GM19324 (cell line): ENCODE data around the gene ARHGEF12.

Experiments used
- ATAC-seq: cut with Tn5 transposase; IDR thresholded peaks from one replicate; pipeline ENCODE4 v1.9.1; 2021; ENCODE audit warnings: mild to moderate bottlenecking, moderate library complexity; ENCODE audit not compliant: unreplicated experiment, low FRiP score

The ARHGEF12 gene

GRCh38 chr11:120528749-120529148, 192.5 kb downstream of the ARHGEF12 start:
- no peak for ATAC-seq

- no peak for ATAC-seq
Observed at GRCh38 chr11:120529214-120529613, 193.0 kb downstream of the ARHGEF12 start.

GRCh38 chr11:120529911-120530310, 193.7 kb downstream of the ARHGEF12 start:
- no peak for ATAC-seq

DNA sequence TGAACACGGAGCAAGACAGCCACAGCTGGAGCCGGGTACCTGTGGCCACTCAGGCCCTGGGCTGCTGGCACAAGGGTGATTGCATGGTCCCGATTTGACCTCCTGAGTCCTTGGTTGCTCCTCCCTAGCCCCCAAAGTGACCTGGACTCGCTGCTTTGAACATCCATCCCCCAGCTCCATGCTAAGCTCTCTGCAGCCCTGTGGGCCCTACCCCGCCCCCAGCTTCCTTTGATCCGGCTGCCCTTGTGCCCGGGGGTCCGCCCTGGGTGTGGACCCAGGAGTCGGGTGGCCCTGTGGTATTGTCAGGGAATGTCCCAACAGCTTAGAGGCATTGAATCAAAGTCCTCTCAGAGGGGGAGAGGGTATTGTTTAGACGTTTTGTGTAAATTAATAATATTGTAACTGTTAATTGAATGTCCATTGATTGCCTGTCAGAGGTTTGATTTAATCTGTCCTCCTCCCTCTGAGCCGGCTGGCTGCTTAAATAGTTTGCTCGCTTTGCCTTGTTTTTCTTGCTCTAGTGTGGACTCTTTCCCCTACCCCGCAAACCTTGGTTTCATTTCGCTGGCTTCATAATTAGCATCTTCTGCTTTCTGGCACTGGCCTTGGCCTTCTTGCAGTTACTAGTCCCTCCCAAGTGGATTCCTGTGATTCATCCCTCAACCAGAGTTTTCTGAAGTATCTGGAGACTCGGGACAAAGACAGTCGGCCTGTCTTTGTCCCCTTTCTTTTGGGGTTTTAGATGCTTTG, 196.0 kb downstream of the ARHGEF12 start:
- ATAC-seq = no peak

GRCh38 chr11:120532832-120533196, 196.6 kb downstream of the ARHGEF12 start:
- ATAC-seq = no peak

GRCh38 chr11:120536091-120536796, 200.0 kb downstream of the ARHGEF12 start:
- ATAC-seq = no peak

- no peak for ATAC-seq
Observed at GRCh38 chr11:120536797-120537169, 200.6 kb downstream of the ARHGEF12 start.

- ATAC-seq = no peak
Observed at GRCh38 chr11:120537996-120538395, 201.8 kb downstream of the ARHGEF12 start.

DNA sequence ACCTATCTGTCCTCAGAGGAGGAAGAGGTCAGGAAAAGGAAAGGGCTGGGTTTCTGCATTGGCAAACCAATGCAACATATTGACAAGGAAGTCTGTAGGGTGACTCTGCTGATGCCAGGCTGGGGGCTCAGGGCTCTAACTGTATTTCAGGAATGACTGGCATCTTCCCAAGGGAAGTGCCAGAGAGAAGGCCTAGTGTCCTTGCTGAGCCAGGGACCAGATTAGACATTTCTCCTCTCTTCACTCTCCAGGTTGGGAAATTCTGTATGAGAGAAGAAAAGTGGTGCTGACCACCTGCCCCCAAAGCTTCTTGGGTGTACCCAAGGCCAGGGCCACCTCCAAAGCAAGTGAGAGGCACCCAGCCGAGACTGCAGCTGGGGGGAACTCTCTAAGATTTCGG, 202.5 kb downstream of the ARHGEF12 start:
- ATAC-seq = no peak
